Gastroesophageal sphincter (tissue), 4 donors: ENCODE data around the gene DCC. TPM values are rescaled to one million over a fixed set of nuclear protein-coding genes. Genes with fewer than 3 reads are reported as not detected.

Experiments
- ATAC-seq: fragments of 150-250 bp; one replicate; pipeline ENCODE4 v1.9.1; 2016; ENCODE audit warnings: mild to moderate bottlenecking, moderate library complexity
- H3K27ac ChIP-seq, 4 donors: fragments of 200-600 bp; sonication (generic) in 3 of 4; 1 replicate in 3 of 4; 2 replicates in 1 of 4; pipeline ENCODE4 v1.5.1; 2016 to 2019
- H3K27me3 ChIP-seq: fragments of 200-600 bp; sonication (generic); one replicate; pipeline ENCODE4 v1.5.1; 2019
- H3K36me3 ChIP-seq, 2 donors: fragments of 200-600 bp; sonication (generic); one replicate each; pipeline ENCODE4 v1.5.1; 2019; ENCODE audit warnings: control low read depth in 1 of 2
- H3K4me1 ChIP-seq, 3 donors: fragments of 200-600 bp; sonication (generic); 1 replicate in 2 of 3; 2 replicates in 1 of 3; pipeline ENCODE4 v1.5.1; 2016 to 2019; ENCODE audit warnings: control low read depth in 2 of 3
- H3K4me3 ChIP-seq, 2 donors: fragments of 200-600 bp; sonication (generic); one replicate each; pipeline ENCODE4 v1.5.1; 2019; ENCODE audit warnings: mild to moderate bottlenecking in 1 of 2, moderate library complexity in 1 of 2
- H3K9me3 ChIP-seq, 3 donors: fragments of 200-600 bp; sonication (generic); one replicate each; pipeline ENCODE4 v1.5.1; 2017 to 2019; ENCODE audit warnings: control low read depth in 2 of 3
- CTCF ChIP-seq, 4 experiments: fragments of 200-600 bp in 2 of 4; fragments of 450-650 bp in 2 of 4; sonication (generic) in 1 of 4; IDR thresholded peaks; one replicate each; pipeline ENCODE4 v1.5.1; 2017 to 2019; ENCODE audit warnings: antibody characterized with exemption in 4 of 4, mild to moderate bottlenecking in 2 of 4, moderate library complexity in 2 of 4
- EP300 ChIP-seq: sonication (generic); formaldehyde crosslinking; IDR thresholded peaks from one replicate; pipeline ENCODE4 v1.6.1; 2017; ENCODE audit warnings: antibody characterized with exemption, mild to moderate bottlenecking
- POLR2A ChIP-seq, 2 donors: fragments of 450-650 bp; IDR thresholded peaks; one replicate each; pipeline ENCODE4 v1.6.1; 2017; ENCODE audit warnings: antibody characterized with exemption in 2 of 2, mild to moderate bottlenecking in 2 of 2, moderate library complexity in 1 of 2
- POLR2AphosphoS5 ChIP-seq: sonication (generic); formaldehyde crosslinking; IDR thresholded peaks from one replicate; pipeline ENCODE4 v1.6.1; 2017; ENCODE audit warnings: antibody characterized with exemption
- WGBS, 2 donors: methylation state at CpG; one replicate each; pipeline ENCODE4 v1.1.5; 2018; ENCODE audit warnings: low coverage in 1 of 2; 5-methylcytosine and 5-hydroxymethylcytosine counted together
- total RNA-seq, 4 donors: library from RNA; depleted of rRNA; stranded (reverse); fragments of >200 nt; gene quantifications; one replicate each; pipeline ENCODE4 v1.1.0, GENCODE V29; 2016

DCC gene
- total RNA-seq, 4 donors from 2014 or later = 0.13 to 0.54 (median 0.47) TPM; not detected in 1

GRCh38 chr18:52747869-52748268 is 407.9 kb downstream of the DCC start:
- Histone ChIP-seq H3K27me3 (no peaks in the 10 kb centered on the region), H3K36me3 (no peaks in the 10 kb centered on the region), H3K4me1 (no peaks in the 10 kb centered on the region), H3K4me3 (no peak overlapping the region), H3K9me3 (no peaks in the 10 kb centered on the region), H3K27ac (no peak overlapping the region)
- 95 to 100% methylated on average over 1 to 4 of the region's 23 CpGs for WGBS, 2 donors
- TF ChIP-seq CTCF (IDR thresholded peaks at IDR 0.05) (no peak), EP300 (no peak), POLR2AphosphoS5 (no peak), POLR2A (IDR thresholded peaks at IDR 0.05) (no peak)
- no peak for ATAC-seq

GRCh38 chr18:52748343-52748742 is 408.3 kb downstream of the DCC start:
- H3K27me3 ChIP-seq = no peaks in the 10 kb centered on the region
- no peaks in the 10 kb centered on the region for H3K4me1 ChIP-seq
- H3K36me3 ChIP-seq = no peaks in the 10 kb centered on the region
- H3K4me3 ChIP-seq = no peak overlapping the region
- TF ChIP-seq POLR2AphosphoS5 (no peak), EP300 (no peak), POLR2A (IDR thresholded peaks at IDR 0.05) (no peak), CTCF (IDR thresholded peaks at IDR 0.05) (no peak)
- no peak for ATAC-seq
- H3K27ac ChIP-seq = no peak overlapping the region
- WGBS, 2 donors = 94% methylated on average over 7 of the region's 8 CpGs; no CpG with 5 or more reads in 1 of the 2 donors
- H3K9me3 ChIP-seq = no peaks in the 10 kb centered on the region

GRCh38 chr18:52749542-52749941 is 409.5 kb downstream of the DCC start:
- WGBS, 2 donors = 17 to 64% methylated on average over 1 of the region's 1 CpG
- no peak for ATAC-seq
- Histone ChIP-seq H3K36me3 (no peaks in the 10 kb centered on the region), H3K27me3 (no peaks in the 10 kb centered on the region), H3K9me3 (no peaks in the 10 kb centered on the region), H3K4me1 (no peaks in the 10 kb centered on the region), H3K4me3 (no peak overlapping the region), H3K27ac (no peak overlapping the region)
- no peak for TF ChIP-seq POLR2AphosphoS5
- TF ChIP-seq CTCF (IDR thresholded peaks at IDR 0.05) = no peak
- no peak for TF ChIP-seq POLR2A (IDR thresholded peaks at IDR 0.05)
- TF ChIP-seq EP300 = no peak

- no peak for ATAC-seq
- Histone ChIP-seq H3K9me3 (no peaks in the 10 kb centered on the region), H3K4me1 (no peaks in the 10 kb centered on the region), H3K36me3 (no peaks in the 10 kb centered on the region), H3K27ac (no peak overlapping the region), H3K27me3 (no peaks in the 10 kb centered on the region), H3K4me3 (no peak overlapping the region)
- 56 to 62% methylated on average over 2 of the region's 2 CpGs for WGBS, 2 donors
- no peak for TF ChIP-seq POLR2A (IDR thresholded peaks at IDR 0.05)
- no peak for TF ChIP-seq POLR2AphosphoS5
Measured at GRCh38 chr18:52750995-52751394, 411.0 kb downstream of the DCC start.

- 13 to 23% methylated on average over 3 of the region's 3 CpGs for WGBS, 2 donors
- Histone ChIP-seq H3K36me3 (no peaks in the 10 kb centered on the region), H3K27me3 (no peaks in the 10 kb centered on the region), H3K4me3 (no peak overlapping the region), H3K9me3 (no peaks in the 10 kb centered on the region), H3K27ac (no peak overlapping the region), H3K4me1 (no peaks in the 10 kb centered on the region)
- TF ChIP-seq EP300 (no peak), CTCF (IDR thresholded peaks at IDR 0.05) (no peak), POLR2A (IDR thresholded peaks at IDR 0.05) (no peak), POLR2AphosphoS5 (no peak)
- no peak for ATAC-seq
Measured at GRCh38 chr18:52764316-52764715, 424.3 kb downstream of the DCC start.
